ENCODE measurements around the gene GTPBP4.

GTPBP4 gene

GRCh38 chr10:987870-988666 is at the start of gene GTPBP4:
GTPBP4 (plus strand) TSS chr10:988434; CDS start chr10:988480, 46 bp downstream.
- DNase-seq = peak; percentile 98

DNA sequence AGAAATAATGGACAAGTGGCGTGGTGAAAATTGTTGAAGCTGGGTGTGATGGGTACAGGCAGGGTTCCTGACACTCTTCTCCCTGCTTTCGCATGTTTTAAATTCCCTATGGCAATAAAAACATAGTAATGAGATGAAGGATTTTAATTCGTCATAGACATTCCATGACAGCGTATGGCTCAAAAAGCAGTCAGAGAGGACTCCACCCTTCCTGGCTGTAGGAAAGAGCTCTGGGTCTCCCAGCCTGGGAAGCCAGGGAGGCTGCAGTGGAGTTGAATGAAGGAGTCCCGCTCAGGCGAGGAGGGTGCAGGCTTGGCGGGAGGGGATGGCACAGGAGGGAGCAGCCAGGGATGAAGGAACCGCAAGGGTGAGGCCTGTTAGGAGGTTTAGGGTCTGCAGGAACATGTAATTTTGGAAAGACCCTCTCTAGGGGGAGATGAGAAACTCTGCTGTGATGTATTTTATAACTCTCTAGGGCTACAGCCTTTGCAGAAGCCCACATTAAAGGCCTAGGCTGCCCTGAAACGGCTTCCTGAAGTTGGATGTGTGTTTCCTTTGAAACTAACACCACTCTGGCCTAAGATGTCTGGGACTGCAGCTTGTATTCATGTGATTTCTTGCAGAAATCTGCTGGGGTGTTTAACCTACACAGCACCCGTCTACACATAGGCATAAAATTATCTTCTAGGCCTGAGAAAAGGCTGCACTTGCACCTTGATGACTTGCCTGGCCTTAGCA is 49.1 kb upstream of the GTPBP4 start:
- DNase-seq = no peak

DNA sequence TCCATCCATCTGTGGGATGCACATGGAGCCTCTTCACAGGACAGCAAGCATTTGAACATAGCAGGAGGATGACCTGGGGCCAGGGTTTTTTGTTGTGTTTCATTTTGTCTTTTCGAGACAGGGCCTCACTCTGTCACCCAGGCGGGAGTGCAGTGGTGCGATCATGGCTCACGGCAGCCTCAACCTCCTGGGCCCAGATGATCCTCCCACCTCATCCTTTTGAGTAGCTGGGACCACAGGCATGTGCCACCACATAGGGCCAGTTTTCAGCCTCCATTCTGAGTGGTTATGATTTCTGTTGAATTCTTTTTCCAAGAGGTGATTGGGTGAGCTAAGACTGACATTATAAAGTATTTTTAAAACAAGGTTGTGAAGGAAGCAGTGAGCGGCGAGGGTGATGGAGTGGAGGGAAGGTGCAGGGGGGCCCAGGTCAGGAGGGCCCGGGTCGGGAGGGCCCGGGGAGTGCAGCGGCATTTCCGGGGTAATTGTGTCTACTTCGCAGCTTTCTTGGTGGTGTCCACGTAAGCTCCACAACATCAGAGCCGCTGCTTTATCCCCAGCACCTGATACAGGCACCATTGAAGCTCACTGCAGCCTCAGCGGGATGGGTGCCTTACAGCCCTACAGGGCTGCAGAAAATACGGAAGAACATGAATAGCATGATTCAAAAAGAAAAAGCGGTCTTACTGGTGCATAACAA is 44.8 kb upstream of the GTPBP4 start:
- no peak for DNase-seq

- DNase-seq = peak; percentile 49
These were observed 44.0 kb upstream of the GTPBP4 start for GRCh38 chr10:944034-944831.

DNA sequence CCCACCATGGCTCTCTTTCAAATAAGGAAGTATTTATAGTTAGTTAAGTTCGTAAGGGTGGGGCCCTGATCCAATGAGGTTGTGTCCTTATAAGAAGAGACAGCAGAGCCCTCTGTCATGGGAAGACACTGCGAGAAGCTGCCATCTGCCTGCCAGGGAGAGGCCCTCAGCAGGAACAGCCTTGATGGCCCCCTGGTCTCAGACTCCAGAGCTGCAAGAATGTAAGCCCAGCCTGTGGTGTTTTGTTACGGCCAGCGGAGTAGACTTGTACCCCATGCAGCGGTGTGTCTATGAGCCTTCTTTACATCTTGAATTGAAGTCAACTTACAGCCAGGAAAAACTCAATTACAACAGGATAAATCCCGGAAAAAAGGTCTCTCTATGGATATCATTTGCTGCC is 42.5 kb upstream of the GTPBP4 start:
- no peak for DNase-seq

GRCh38 chr10:947051-947450 is 41.2 kb upstream of the GTPBP4 start:
- DNase-seq = no peak

DNA sequence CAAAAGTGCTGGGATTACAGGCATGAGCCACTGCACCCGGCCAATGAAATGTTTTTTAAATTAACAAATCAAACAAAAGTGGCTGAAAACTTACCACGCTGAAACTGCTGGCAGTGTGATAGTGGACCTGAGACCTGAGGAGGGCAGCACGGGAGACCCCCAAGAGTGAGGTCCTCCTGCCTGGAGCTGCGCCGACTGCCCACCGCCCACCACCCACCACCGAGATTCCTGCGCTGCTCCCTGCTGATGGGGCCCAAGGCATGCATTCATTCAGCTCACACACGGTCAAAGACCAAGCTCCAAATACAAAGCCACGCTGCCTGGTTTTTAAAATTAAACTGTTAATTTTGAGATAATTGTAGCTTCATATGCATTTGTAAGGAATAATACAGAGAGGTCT is 40.4 kb upstream of the GTPBP4 start:
- no peak for DNase-seq

GRCh38 chr10:948347-948746 is 39.9 kb upstream of the GTPBP4 start:
- no peak for DNase-seq

GRCh38 chr10:949446-949845 is 38.8 kb upstream of the GTPBP4 start:
- DNase-seq = no peak

GRCh38 chr10:953836-954235 is 34.4 kb upstream of the GTPBP4 start:
- DNase-seq = no peak

GRCh38 chr10:954396-954795 is 33.8 kb upstream of the GTPBP4 start:
- no peak for DNase-seq

- DNase-seq = no peak
These were observed 33.0 kb upstream of the GTPBP4 start for GRCh38 chr10:955127-955819.

- DNase-seq = no peak
These were observed 32.4 kb upstream of the GTPBP4 start for GRCh38 chr10:955820-956217.

DNA sequence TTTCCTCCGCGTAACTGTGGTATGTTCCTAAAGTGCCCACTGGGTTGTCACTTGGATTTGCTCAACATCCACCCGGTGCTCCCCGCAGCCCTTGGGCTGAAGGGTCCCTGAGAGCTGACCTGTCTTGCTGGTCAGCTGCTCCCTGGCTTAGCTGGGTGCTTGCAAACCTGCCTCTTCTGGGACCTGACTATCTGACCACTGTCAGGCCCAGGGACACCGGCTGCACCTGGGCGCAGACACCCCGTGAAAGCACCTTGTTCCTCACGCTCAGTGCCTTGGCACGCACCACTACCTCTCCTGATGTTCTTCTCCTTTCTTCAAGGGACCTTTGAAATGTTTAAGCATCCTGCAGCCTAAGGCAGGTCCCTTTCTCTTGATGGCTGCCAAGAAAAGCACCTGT is 30.1 kb upstream of the GTPBP4 start:
- DNase-seq = no peak

GRCh38 chr10:958856-959255 is 29.4 kb upstream of the GTPBP4 start:
- no peak for DNase-seq

DNA sequence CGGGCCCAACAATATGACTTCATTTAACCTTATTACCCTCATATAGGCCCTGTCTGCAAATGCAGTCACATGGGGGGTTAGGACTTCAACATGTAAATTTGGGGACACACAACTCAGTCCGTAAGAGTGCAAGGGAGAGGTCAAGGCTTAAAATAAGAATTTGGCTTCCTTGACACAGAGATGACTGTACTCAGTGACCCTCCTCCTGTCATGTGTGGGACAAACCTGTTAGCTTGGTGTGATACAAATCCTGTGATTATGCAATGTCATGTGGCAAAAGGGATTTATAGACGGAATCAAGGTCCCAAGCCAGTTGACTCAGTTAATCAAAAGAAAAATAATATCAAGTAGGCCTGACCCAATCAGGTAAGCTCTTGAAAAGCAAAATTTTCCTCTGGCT is 25.9 kb upstream of the GTPBP4 start:
- no peak for DNase-seq

DNA sequence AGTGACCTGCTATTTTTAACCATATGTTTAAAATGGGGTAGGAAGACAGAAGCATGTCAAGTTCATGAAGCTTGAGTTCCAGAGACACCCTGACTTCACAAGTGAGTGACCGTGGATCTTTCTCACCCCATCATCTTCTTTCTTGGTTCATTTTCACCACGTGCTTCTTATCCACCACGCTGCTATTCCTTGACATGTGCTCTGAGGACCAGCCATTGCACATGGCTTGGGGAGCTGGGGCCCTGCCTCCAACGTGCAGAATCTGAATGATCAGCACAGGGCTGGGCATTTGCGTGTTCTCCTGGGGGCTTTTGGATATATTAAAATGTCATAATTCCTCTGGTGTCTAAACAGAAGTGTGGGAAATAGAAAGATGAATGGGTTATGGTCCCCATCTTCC is 25.0 kb upstream of the GTPBP4 start:
- no peak for DNase-seq

GRCh38 chr10:963655-964054 is 24.6 kb upstream of the GTPBP4 start:
- DNase-seq = no peak

DNA sequence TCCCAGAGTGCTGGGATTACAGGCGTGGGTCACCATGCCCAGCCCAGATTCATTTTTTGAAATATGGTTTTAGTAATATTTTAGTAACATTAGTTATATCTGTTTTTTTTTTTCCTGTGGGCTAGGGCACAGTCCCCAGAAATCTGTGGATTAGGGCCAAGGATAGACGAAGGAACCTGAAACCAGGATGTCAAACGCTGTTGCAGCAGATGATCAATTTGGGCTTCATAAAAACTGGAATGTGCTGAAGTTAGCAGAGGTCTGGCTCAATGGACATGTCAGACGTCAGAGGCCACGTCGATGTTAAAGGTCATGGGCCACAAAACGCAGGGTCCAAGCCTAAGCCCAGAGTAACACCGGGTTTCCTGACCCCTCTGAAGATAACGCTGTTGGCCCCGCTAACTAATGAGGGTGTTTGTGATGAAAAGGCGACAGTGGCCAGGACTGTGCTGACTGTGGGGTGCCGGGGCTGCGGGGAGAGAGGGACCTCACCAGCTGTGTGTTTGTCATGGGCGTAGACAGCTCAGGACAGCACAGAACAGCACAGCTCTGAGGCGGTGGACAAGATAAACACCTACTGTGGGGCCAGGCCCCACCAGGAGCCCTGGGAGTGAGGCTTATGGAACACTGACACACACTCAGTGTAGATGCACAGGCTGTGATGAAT is 23.8 kb upstream of the GTPBP4 start:
- DNase-seq = no peak

GRCh38 chr10:964988-965417 is 23.2 kb upstream of the GTPBP4 start:
- no peak for DNase-seq

- no peak for DNase-seq
These were observed 21.6 kb upstream of the GTPBP4 start for GRCh38 chr10:966466-967235.
